HG03103 (cell line): ENCODE measurements around the gene PHF13.

ENCODE experiments used
- ATAC-seq: cut with Tn5 transposase; IDR thresholded peaks from one replicate; pipeline ENCODE4 v1.9.1; 2021; ENCODE audit warnings: low read depth; ENCODE audit not compliant: unreplicated experiment

PHF13 gene

DNA sequence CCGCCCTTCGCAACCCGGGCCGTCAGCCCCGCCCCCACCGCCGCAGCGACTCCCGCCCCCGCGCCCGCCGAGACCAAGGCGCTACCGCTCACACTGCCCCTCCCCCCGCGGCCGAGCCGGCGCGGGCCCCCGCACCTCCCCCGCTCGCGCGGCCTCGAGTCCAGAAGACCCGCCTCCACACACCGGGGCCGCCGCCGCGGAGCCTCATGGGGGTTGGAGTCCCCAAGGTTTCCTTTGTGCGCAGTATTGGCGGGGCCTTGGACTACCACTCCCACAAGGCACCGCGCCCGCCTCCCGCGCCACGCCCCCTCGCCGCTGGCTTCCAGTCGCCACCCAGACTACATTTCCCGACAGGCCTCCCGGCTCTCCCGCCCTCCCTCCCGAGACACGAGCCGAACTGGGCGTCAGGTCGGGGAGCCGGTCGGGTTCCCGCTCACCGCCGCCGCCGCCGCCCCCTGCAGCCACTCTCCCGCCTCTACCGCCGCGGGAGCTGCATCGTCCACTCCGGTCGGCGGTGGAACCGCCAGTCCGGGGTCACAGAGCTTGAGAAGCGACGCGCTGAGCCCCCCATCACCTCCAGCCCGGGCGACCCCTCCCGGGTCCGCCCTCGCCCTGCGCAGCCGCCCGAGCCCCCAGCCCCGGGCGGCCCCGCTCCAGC is at the start of gene PHF13:
PHF13 (plus strand) TSS at position 371 of the 658 bp plus-strand sequence. CDS start 336 bp downstream, outside the sequence.
- ATAC-seq: peak; percentile 93

DNA sequence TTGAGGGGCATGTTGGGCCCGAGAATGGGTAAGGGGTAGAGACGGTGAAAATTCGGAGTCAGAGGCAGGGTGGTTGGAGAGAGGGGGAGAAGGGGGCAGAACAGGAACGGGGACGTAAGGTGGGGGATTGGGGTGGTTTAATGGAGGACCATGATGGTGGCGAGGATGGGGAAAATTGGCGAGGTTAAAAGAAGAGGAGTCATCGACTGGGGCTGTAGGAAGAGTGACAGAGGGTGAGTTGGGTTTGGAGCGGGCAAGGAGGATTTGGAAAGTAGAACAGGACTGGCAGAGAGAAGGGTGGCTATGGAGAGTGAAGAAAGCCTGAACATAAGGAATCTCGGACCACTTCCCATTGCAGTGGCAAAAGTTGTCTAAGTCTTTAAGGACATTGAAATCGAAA is 44.5 kb upstream of the PHF13 start:
- no peak for ATAC-seq

- no peak for ATAC-seq
Measured at GRCh38 chr1:6570100-6570499, 43.4 kb upstream of the PHF13 start.

DNA sequence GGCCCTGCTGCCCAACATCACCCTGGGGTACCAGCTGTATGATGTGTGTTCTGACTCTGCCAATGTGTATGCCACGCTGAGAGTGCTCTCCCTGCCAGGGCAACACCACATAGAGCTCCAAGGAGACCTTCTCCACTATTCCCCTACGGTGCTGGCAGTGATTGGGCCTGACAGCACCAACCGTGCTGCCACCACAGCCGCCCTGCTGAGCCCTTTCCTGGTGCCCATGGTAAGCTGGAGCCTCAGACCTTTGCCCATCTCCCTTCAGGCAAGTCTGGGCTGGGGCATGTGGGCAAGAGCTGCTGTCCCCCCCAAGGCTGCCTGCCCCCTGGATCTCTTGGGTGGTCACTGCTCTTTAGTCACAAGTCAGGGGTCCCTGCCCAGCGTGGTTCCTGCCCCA is 42.5 kb upstream of the PHF13 start:
- no peak for ATAC-seq

GRCh38 chr1:6572653-6573383 is 40.7 kb upstream of the PHF13 start:
- ATAC-seq: no peak

DNA sequence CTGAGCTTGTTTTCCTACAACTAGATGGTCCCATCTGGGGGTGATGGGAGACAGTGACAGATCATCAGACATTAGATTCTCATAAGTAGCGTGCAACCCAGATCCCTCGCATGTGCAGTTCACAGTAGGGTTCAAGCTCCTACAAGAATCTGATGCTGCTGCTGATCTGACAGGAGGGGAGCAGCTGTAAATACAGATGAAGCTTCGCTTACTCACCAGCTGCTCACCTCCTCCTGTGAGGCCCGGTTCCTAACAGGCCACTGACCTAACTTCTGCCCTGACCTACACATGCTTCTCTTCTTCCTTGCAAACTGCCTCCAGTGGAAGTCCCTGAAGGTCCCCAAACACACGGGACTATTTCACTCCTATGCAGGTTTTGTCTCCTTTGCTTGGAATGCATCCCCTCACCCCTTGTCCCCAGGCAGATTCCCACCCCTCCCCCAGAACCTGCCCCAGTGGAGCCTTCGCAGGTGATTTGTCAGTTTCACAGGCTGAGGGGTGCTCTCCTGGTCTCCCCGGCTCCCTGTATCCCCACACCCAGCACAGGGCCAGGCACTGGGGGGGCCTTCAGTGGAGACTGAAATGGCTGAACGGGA is 39.4 kb upstream of the PHF13 start:
- no peak for ATAC-seq

GRCh38 chr1:6574818-6575217 is 38.7 kb upstream of the PHF13 start:
- no peak for ATAC-seq

DNA sequence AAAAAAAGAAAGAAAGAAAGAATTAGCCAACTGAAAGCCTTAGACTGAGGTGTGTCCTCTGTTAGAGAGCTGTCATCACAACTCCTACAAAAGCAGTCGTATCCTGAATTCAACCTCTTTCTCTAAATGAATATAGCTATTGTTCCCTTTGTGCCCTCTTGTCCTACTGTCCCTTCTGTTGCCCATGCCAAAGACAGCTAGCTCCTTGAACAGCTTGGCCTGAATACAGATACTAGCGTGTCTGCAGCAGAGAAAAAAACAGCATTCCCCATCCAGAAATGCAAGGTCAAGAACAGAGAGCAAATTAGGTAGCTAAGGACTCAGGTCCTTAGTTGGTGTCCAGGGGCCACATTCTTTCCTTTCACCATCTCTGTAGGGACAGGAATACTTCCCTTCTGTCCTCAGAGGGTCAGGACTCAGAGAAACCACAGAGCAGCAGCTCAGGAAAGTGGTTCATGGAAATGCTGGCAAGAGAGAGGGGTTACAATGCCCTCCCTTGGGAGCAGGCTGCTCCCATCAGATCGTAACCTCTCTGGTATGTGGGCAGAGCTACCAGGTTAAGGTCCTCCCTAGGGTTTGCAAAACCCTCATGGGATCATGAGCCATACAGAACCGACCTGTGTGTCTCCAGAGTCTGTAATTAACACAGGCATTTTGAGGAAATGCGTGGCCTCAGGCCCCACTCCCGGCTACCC is 35.6 kb upstream of the PHF13 start:
- ATAC-seq: no peak

- ATAC-seq: no peak
Measured at GRCh38 chr1:6578624-6579373, 34.7 kb upstream of the PHF13 start.

- ATAC-seq: peak; percentile 96
Measured at GRCh38 chr1:6579374-6580118, 34.0 kb upstream of the PHF13 start, which contains the start of gene ZBTB48. TSS of gene ZBTB48 (plus strand) at chr1:6579994. CDS start at chr1:6580610, 616 bp downstream.

- no peak for ATAC-seq
Measured at GRCh38 chr1:6580119-6580592, 33.4 kb upstream of the PHF13 start.

GRCh38 chr1:6580593-6581409 is 32.7 kb upstream of the PHF13 start:
- no peak for ATAC-seq

GRCh38 chr1:6581561-6582305 is 31.8 kb upstream of the PHF13 start:
- ATAC-seq: no peak

- no peak for ATAC-seq
Measured at GRCh38 chr1:6582370-6582769, 31.2 kb upstream of the PHF13 start.

GRCh38 chr1:6584126-6585080 is 29.1 kb upstream of the PHF13 start:
- ATAC-seq: no peak

GRCh38 chr1:6585081-6585722 is 28.3 kb upstream of the PHF13 start:
- no peak for ATAC-seq
